ENCODE data around the gene BICD1.
"Not testable (repeated sequence)": the region's sequence is repeated elsewhere in the genome, so short reads cannot be mapped to it uniquely, and the experiment has no call there.

Gene BICD1

GRCh38 chr12:32249777-32250176, 143.1 kb downstream of the BICD1 start:
- no peak for DNase-seq

DNA sequence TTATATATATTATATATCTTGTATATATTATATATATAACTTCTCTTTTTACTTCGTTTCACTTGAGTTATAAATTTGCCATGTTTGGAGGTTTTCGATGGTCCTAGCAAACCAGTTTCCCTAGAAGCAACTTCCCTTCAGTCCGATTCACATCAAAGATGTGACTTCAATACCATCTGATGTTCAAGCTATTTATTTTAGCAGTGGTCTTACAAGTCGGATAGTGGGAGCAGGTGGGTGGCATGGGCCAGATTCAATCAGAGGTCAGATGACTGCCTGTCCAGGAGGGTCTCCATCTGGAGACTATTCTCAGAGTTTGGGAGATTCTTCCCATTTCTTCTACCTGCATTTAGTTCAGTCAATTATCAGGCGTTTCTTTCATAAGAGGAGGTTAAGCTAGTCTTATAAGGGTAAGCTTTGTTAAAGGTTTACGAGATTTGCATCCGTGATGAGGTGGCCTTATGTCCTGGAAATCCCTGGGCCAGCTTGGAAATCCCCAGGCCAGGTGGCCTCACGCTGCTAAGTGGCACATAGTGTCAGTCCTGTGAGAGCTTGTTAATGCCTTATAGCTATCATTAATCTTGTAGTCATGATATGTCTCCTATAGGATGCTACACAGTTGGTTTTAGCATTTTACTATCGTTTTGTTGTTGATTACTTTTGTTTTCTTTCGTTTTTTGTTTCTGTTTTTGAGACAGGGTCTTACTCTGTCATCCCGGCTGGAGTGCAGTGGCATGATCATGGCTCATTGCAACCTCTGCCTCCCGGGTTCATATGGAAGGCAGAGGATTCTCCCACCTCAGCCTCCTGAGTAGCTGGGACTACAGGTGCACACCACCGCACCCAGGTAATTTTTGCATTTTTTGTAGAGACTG, 145.8 kb downstream of the BICD1 start:
- DNase-seq: no peak

DNA sequence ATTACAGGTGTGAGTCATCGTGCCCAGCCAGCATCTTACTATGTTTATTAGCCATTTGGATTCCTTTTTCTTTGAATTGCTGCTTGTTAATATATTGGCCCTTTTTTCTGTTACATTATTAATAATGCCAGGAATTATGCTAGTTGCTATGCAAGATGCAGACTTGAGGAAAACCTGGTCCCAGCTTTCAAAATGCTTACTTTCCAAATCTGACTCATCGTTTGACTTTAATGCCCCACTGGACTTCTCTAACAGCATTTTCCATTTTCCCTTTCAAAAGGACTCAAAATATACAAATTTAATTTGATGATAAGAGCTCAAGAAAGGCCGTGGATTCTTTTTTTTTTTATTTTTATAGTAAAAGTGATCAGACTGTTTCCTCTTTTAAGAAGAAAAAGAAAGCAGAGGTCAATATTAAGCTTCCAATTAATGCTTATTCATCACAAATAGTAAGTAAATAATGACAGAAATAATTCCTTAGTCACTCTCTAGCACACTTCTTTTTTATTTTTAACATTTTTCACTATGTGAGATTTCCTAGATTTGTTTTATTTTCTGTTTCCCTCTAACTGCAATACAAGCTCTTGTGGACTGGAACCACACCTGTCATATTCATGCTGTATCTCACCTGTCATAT, 146.6 kb downstream of the BICD1 start:
- no peak for DNase-seq

DNA sequence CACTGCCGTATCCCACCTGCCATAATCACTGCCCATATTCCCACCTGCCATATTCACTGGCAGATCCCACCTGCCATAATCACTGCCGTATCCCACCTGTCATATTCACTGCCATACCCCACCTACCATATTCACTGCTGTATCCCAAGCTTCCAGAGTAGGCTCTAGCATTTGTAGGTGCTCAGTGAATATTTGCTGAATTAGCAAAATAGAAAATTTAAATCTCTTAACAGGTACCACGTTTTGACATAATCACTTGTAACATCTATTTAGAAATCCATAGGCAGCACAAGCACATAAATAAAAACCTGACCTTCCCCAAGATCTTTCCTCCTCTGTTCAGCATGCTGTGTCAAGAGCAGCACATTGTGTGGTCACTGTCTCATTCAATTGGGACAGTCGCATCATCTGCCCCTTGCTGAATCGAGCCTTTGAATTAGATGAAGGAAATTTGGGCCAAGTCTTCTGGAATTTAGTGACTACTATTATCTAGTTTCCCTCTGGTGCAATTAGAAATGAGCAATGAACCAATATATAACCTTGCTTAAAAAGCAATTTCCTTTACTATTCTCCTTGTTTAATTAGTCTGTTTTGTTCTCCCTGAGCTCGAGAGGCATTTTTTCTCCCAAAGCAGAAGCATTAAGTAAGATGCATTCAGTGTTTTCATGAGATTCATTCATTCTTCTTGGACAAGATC, 147.8 kb downstream of the BICD1 start:
- no peak for DNase-seq

DNA sequence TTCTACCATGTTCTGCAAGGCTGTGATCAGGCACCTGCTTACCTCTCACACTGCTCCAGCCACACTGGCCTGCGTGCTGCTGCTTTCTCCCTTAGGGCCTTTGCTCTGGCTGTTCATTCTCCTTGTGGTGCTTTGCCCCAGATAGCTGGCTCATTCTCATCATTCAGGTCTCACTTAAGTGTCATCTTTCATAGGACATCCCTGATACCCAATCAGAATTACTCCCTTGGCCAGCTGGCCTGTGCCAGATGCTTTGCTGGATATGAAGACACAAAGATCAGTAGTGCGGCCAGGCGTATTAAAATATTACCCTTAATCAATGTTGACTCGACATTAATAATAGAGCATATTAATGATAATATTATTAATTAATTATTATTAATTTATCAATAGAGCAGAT, 148.9 kb downstream of the BICD1 start:
- DNase-seq: no peak

- DNase-seq: no peak
Observed at GRCh38 chr12:32257695-32258496, 151.2 kb downstream of the BICD1 start.

DNA sequence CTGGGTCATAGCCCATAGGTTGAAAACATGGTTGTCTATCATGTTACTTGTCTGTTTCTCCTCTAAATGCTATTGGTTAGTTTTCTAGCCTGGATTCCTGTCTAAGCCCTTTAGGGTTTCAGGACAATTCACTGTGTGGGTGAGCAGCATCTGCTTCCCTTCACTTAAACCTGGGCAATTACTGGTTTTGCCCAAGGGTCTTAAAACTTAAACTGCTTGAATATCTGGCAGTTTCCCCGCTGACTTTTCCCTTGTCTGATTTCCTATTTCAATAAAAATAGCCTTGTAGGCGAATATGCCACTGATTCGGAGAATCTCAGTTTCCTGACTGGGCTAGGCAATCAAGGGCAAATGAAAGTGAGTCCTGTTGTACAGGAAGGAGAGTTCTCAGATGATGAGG, 154.0 kb downstream of the BICD1 start:
- DNase-seq: no peak

DNA sequence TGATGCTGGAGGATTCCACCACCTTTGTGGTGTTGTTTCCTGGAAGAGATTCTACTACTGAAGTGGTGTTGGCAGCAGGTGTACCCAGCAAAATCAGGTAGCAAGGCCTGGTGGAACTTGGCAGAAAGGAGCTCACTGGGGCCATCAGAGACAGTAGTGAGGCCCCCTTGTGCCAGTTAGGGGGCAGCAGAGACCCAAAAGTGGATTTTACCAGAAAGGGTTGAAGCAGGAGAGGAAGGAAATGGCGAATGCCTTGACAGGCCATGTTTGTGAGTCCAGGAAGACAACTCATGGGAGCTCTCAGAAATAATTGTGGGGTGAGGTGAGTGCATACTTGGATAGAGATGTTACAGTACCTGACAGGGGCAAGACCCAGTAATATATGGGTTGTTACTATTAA, 155.0 kb downstream of the BICD1 start:
- DNase-seq: no peak

- no peak for DNase-seq
Observed at GRCh38 chr12:32264961-32265360, 158.3 kb downstream of the BICD1 start.

GRCh38 chr12:32265456-32265855, 158.8 kb downstream of the BICD1 start:
- no peak for DNase-seq

GRCh38 chr12:32265951-32266350, 159.3 kb downstream of the BICD1 start:
- DNase-seq: no peak

GRCh38 chr12:32266756-32267155, 160.1 kb downstream of the BICD1 start:
- DNase-seq: no peak

- DNase-seq: no peak
Observed at GRCh38 chr12:32270818-32271710, 164.4 kb downstream of the BICD1 start.

- DNase-seq: no peak
Observed at GRCh38 chr12:32272465-32272864, 165.8 kb downstream of the BICD1 start.

DNA sequence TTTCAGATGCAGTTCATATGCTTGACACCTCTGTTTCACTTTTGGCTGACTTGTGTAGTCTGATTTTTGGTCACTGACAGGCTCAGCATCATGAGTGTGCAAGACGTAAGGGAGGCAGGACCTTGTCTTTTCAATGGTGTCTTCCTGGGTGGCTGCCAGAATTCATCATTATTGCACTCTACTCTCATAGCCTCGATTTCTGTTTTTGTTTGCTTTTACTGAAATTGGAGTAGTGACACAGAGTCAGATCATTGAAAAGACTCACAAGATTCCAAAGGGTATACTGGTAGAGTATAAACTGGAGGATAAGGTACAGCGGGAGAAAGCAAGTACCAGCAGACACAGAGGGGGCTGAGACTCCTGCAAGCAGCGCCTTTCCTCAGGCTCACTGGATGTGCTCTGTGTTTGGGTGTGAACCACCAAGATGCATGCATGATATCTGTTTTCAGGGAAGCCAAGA, 166.4 kb downstream of the BICD1 start:
- no peak for DNase-seq

GRCh38 chr12:32273712-32274111, 167.1 kb downstream of the BICD1 start:
- DNase-seq: no peak

GRCh38 chr12:32274665-32275064, 168.0 kb downstream of the BICD1 start:
- no peak for DNase-seq

GRCh38 chr12:32275520-32275919, 168.9 kb downstream of the BICD1 start:
- DNase-seq: not testable (repeated sequence)

GRCh38 chr12:32277774-32278173, 171.1 kb downstream of the BICD1 start:
- DNase-seq: no peak

DNA sequence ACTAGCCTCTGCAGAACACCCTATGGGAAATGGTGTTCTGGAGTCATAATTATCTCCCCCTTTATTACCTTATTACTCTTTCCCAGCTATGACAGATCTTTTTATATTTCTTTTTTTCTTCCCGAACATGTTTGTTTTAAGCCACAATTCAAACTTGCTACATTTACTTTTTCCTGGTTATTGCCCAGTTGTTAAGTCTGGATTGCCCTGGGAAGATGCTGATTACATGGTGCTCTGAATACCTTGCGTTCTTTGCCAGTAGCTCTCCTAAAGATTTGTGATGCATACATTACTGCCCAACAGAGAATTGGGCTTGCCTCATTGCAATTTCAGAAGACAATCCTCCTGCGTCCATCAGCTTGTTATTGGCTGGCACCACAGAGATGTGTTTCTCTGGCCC, 174.5 kb downstream of the BICD1 start:
- no peak for DNase-seq

GRCh38 chr12:32284561-32284960, 177.9 kb downstream of the BICD1 start:
- DNase-seq: no peak

DNA sequence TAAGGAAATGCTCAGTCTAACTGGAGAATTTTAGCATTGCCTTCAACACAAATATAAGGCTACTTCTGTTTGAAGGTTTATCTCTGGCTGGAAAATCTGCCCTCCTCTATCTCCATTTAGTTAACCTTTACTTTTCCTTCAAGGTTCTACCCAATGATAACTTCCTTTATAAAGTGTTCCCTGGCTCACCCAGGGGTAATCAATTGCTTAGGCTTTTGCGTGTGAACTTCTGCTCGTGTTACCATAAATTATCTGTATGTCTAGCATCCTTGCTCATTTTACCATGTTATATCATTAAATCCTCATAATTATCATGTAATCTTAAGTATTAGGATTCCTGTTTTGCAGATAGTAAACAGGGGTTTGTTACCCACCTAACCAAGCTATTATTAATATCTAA, 178.4 kb downstream of the BICD1 start:
- DNase-seq: no peak

Measured in activated gamma-delta T cell (primary cell).